NCI-H2196 (cell line): ENCODE data around the gene DPEP3.

Source experiments
- DNase-seq: peaks from one replicate; lab custom pipeline; 2025; ENCODE audit not compliant: unreplicated experiment; lab: John Stamatoyannopoulos, UW

DPEP3 gene

GRCh38 chr16:67967183-67967957, 12.9 kb downstream of the DPEP3 start:
- DNase-seq, result no peak

GRCh38 chr16:67966549-67967182, 13.6 kb downstream of the DPEP3 start:
- no peak for DNase-seq

GRCh38 chr16:67965668-67966548, 14.4 kb downstream of the DPEP3 start:
- no peak for DNase-seq

- DNase-seq, result peak; percentile 32
Observed at GRCh38 chr16:67964477-67965131, 15.7 kb downstream of the DPEP3 start.

- peak; percentile 32 for DNase-seq
Observed at GRCh38 chr16:67963662-67964321, 16.5 kb downstream of the DPEP3 start.

- DNase-seq, result no peak
Observed at GRCh38 chr16:67963292-67963661, 17.0 kb downstream of the DPEP3 start.

GRCh38 chr16:67962135-67962534, 18.2 kb downstream of the DPEP3 start:
- DNase-seq, result no peak

GRCh38 chr16:67961551-67961957, 18.7 kb downstream of the DPEP3 start:
- peak; percentile 91 for DNase-seq

GRCh38 chr16:67959536-67960329, 20.6 kb downstream of the DPEP3 start:
- no peak for DNase-seq

GRCh38 chr16:67957622-67958021, 22.7 kb downstream of the DPEP3 start:
- no peak for DNase-seq

GRCh38 chr16:67954421-67955196, 25.7 kb downstream of the DPEP3 start:
- no peak for DNase-seq

GRCh38 chr16:67953641-67954375, 26.5 kb downstream of the DPEP3 start:
- DNase-seq, result peak; percentile 7

- no peak for DNase-seq
Observed at GRCh38 chr16:67951485-67951884, 28.8 kb downstream of the DPEP3 start.

GRCh38 chr16:67950335-67950843, 29.9 kb downstream of the DPEP3 start:
- no peak for DNase-seq

- no peak for DNase-seq
Observed at GRCh38 chr16:67949645-67950044, 30.7 kb downstream of the DPEP3 start.

GRCh38 chr16:67948015-67948414, 32.3 kb downstream of the DPEP3 start:
- no peak for DNase-seq

- DNase-seq, result no peak
Observed at GRCh38 chr16:67946966-67947558, 33.2 kb downstream of the DPEP3 start.

- no peak for DNase-seq
Observed at GRCh38 chr16:67946128-67946569, 34.1 kb downstream of the DPEP3 start.
